Naive thymus-derived CD4-positive, alpha-beta T cell (primary cell): ENCODE measurements around the gene CRTC3. TPM values are rescaled to one million over a fixed set of nuclear protein-coding genes. Genes with fewer than 3 reads are reported as not detected.

Experiments
- ATAC-seq: fragments of 150-1000 bp; cut with Tn5 transposase; 2 replicates; pipeline ENCODE4 v1.10.0; 2021; ENCODE audit warnings: mild to moderate bottlenecking, moderate library complexity
- CTCF ChIA-PET: fragments of 350-600 bp; sonication (Branson Sonifier 250); formaldehyde crosslinking; loops from one replicate; lab custom pipeline; 2021; ENCODE audit warnings: antibody characterized with exemption; lab: Charles Lee
- POLR2A ChIA-PET: fragments of 350-600 bp; sonication (Branson Sonifier 250); formaldehyde crosslinking; loops from one replicate; lab custom pipeline; 2021; ENCODE audit warnings: antibody characterized with exemption, inconsistent platforms; lab: Charles Lee
- DNase-seq, 9 donors: peaks; one replicate each; pipeline versions ENCODE4 v3.0.0 to v3.0.0-alpha.2; 2020 to 2022; ENCODE audit warnings: mixed read lengths in 1 of 9
- H3K27ac ChIP-seq: one replicate; pipeline ENCODE4 v1.7.0; 2013; ENCODE audit warnings: mild to moderate bottlenecking, low read depth, low read length, moderate library complexity
- H3K27me3 ChIP-seq, 2 donors: one replicate each; pipeline ENCODE4 v1.7.0; 2013; ENCODE audit warnings: low read length in 2 of 2, mild to moderate bottlenecking in 2 of 2, moderate library complexity in 2 of 2; ENCODE audit not compliant: control insufficient read depth in 2 of 2, insufficient read depth in 2 of 2
- H3K36me3 ChIP-seq, 3 experiments: 1 replicate in 2 of 3; 2 replicates in 1 of 3; pipeline ENCODE4 v1.7.0; 2013; ENCODE audit warnings: low read length in 3 of 3, mild to moderate bottlenecking in 3 of 3, moderate library complexity in 1 of 3; ENCODE audit not compliant: insufficient read depth in 3 of 3, control insufficient read depth in 2 of 3
- H3K4me1 ChIP-seq, 2 donors: one replicate each; pipeline ENCODE4 v1.7.0; 2013; ENCODE audit warnings: low read length in 2 of 2, mild to moderate bottlenecking in 2 of 2, moderate library complexity in 1 of 2; ENCODE audit not compliant: control insufficient read depth in 2 of 2, insufficient read depth in 2 of 2
- H3K4me3 ChIP-seq: 2 replicates; pipeline ENCODE4 v1.7.0; 2013; ENCODE audit warnings: mild to moderate bottlenecking, low read length
- H3K9me3 ChIP-seq, 3 experiments: 1 replicate in 2 of 3; 2 replicates in 1 of 3; pipeline ENCODE4 v1.7.0; 2013; ENCODE audit warnings: low read length in 3 of 3; ENCODE audit not compliant: control insufficient read depth in 2 of 3
- H3K27ac Mint-ChIP-seq, 9 donors: one replicate each; pipeline ENCODE4 v1.8.0; 2020 to 2022; ENCODE audit warnings: mixed read lengths in 9 of 9, mild to moderate bottlenecking in 8 of 9, moderate library complexity in 5 of 9, inconsistent platforms in 2 of 9
- H3K27me3 Mint-ChIP-seq, 5 donors: one replicate each; pipeline ENCODE4 v1.8.0; 2021 to 2022; ENCODE audit warnings: mixed read lengths in 5 of 5, mild to moderate bottlenecking in 1 of 5
- H3K36me3 Mint-ChIP-seq, 5 donors: one replicate each; pipeline ENCODE4 v1.8.0; 2020 to 2022; ENCODE audit warnings: mixed read lengths in 5 of 5, mild to moderate bottlenecking in 3 of 5, inconsistent platforms in 1 of 5
- H3K4me1 Mint-ChIP-seq, 7 donors: one replicate each; pipeline ENCODE4 v1.8.0; 2020 to 2022; ENCODE audit warnings: mixed read lengths in 7 of 7, mild to moderate bottlenecking in 3 of 7, inconsistent platforms in 1 of 7
- H3K4me3 Mint-ChIP-seq, 10 donors: one replicate each; pipeline ENCODE4 v1.8.0; 2020 to 2022; ENCODE audit warnings: mild to moderate bottlenecking in 10 of 10, mixed read lengths in 10 of 10, moderate library complexity in 6 of 10, inconsistent platforms in 2 of 10
- H3K9me3 Mint-ChIP-seq, 11 donors: one replicate each; pipeline ENCODE4 v1.8.0; 2020 to 2022; ENCODE audit warnings: mixed read lengths in 11 of 11, mild to moderate bottlenecking in 4 of 11, inconsistent platforms in 1 of 11, moderate library complexity in 1 of 11
- intact Hi-C, 2 donors: fragments of 100-400 bp; cut with micrococcal nuclease; formaldehyde crosslinking; loops; one replicate each; pipeline ENCODE4 v1.15.1; 2023
- polyA plus RNA-seq, 2 donors: library from polyadenylated mRNA; unstranded; fragments of 300-500 nt; fragmentation: Illumina TruSeq; gene quantifications; one replicate each; pipeline ENCODE4 v1.2.3, GENCODE V29; 2021
- total RNA-seq, 6 experiments: library from RNA in 5 of 6; stranded (reverse) in 5 of 6; gene quantifications; 1 replicate in 5 of 6; 2 replicates in 1 of 6; pipeline ENCODE4 v1.2.3 and lab custom pipeline; 2021 to 2026

Gene CRTC3
- total and polyA plus RNA-seq, 7 experiments from 2014 or later = 40.5 to 132 (median 106) TPM

- Mint-ChIP-seq H3K4me1 (peaks cover 65 to 97% (median 90%) of the 10 kb centered on the region in 7 donors), H3K36me3 (peaks cover 8 to 54% (median 18%) of the 10 kb centered on the region in 5 donors), H3K4me3 (peak overlapping the region; percentile 60 to 90 (median 74)), H3K9me3 (peaks cover 0 to 6% (median 0%) of the 10 kb centered on the region in 11 donors), H3K27ac (peak overlapping the region; percentile 89 to 99 (median 95)), H3K27me3 (no peaks in the 10 kb centered on the region)
- Histone ChIP-seq H3K36me3 (no peaks in the 10 kb centered on the region), H3K27me3 (no peaks in the 10 kb centered on the region), H3K4me3 (peak overlapping the region; percentile 3), H3K9me3 (no peaks in the 10 kb centered on the region), H3K27ac (peak overlapping the region; percentile 68), H3K4me1 (peaks cover 49 to 89% of the 10 kb centered on the region in 2 donors)
- DNase-seq (peak in 7 of 9 donors; percentile 46 to 80 (median 70)), ATAC-seq (peak; percentile 65)
- CTCF ChIA-PET = interaction anchor here (0.9 to 1.0 kb wide), 3 partner anchors 13 to 40 kb away, joined by 3 to 4 read pairs (median 3); no protein-coding TSS in a partner anchor
- POLR2A ChIA-PET = interaction anchor here (0.8 to 4.2 kb wide), 17 partner anchors 8 to 1290 kb away, joined by 3 to 19 read pairs (median 5); no protein-coding TSS in a partner anchor
- intact Hi-C loops = loop anchor here in 1 of 2 donors (1.0 to 2.0 kb wide), 2 partner anchors 17 to 56 kb away; no protein-coding TSS in a partner anchor
These were observed 34.3 kb downstream of the CRTC3 start for GRCh38 chr15:90564051-90564450.

DNA sequence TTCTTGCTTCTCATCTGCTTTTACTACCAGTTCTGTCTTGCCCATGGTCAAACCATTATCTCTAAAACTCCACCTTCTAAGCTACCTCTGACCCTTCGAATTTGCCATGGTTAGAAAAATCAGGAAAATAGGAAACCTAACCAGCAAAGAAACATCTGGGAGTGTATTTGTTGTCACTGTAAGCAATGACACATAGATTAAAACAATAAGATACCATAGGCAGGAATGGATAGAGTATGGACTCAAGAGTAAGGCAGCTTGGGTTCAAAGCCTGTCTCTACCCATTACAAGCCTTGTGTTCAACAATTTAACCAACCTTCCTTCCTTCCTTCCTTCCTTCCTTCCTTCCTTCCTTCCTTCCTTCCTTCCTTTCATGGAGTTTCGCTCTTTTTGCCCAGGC lies 34.9 kb downstream of the CRTC3 start:
- CTCF ChIA-PET = interaction anchor here (0.7 to 1.0 kb wide), 4 partner anchors 14 to 39 kb away, joined by 3 to 4 read pairs (median 3); no protein-coding TSS in a partner anchor

GRCh38 chr15:90565866-90566265 lies 36.1 kb downstream of the CRTC3 start:
- intact Hi-C loops = loop anchor here in 1 of 2 donors (2.0 kb wide), 1 partner anchor 15 kb away; no protein-coding TSS in a partner anchor
- POLR2A ChIA-PET = interaction anchor here (0.5 to 4.2 kb wide), 6 partner anchors 9 to 172 kb away, joined by 3 to 15 read pairs (median 6); no protein-coding TSS in a partner anchor
- Mint-ChIP-seq H3K36me3 (peaks cover 4 to 39% (median 4%) of the 10 kb centered on the region in 5 donors), H3K9me3 (peaks cover 0 to 3% (median 0%) of the 10 kb centered on the region in 11 donors), H3K4me3 (peak overlapping the region; percentile 35 to 83 (median 71)), H3K4me1 (peaks cover 62 to 96% (median 89%) of the 10 kb centered on the region in 7 donors), H3K27me3 (no peaks in the 10 kb centered on the region), H3K27ac (peak overlapping the region; percentile 89 to 99 (median 95))
- no peaks in the 10 kb centered on the region for H3K9me3 ChIP-seq
- peak overlapping the region; percentile 68 for H3K27ac ChIP-seq
- H3K4me3 ChIP-seq = no peak overlapping the region
- CTCF ChIA-PET = no interaction called here
- peaks cover 57 to 93% of the 10 kb centered on the region in 2 donors for H3K4me1 ChIP-seq
- no peak for ATAC-seq
- H3K27me3 ChIP-seq = no peaks in the 10 kb centered on the region
- no peak for DNase-seq
- H3K36me3 ChIP-seq = no peaks in the 10 kb centered on the region

More for the DNA sequence above, 34.9 kb downstream of the CRTC3 start:
- intact Hi-C loops = loop anchor here in 1 of 2 donors (1.0 to 2.0 kb wide), 2 partner anchors 16 to 56 kb away; no protein-coding TSS in a partner anchor
- peak overlapping the region; percentile 89 to 99 (median 95) for H3K27ac Mint-ChIP-seq
- Histone ChIP-seq H3K36me3 (no peaks in the 10 kb centered on the region), H3K9me3 (no peaks in the 10 kb centered on the region), H3K27me3 (no peaks in the 10 kb centered on the region), H3K4me1 (peaks cover 52 to 93% of the 10 kb centered on the region in 2 donors), H3K27ac (peak overlapping the region; percentile 68), H3K4me3 (no peak overlapping the region)
- peaks cover 64 to 97% (median 89%) of the 10 kb centered on the region in 7 donors for H3K4me1 Mint-ChIP-seq
- DNase-seq = no peak
- H3K4me3 Mint-ChIP-seq = peak overlapping the region; percentile 60 to 90 (median 75)
- peaks cover 8 to 49% (median 13%) of the 10 kb centered on the region in 5 donors for H3K36me3 Mint-ChIP-seq
- ATAC-seq = no peak
- peaks cover 0 to 6% (median 0%) of the 10 kb centered on the region in 11 donors for H3K9me3 Mint-ChIP-seq
- no peaks in the 10 kb centered on the region for H3K27me3 Mint-ChIP-seq
- POLR2A ChIA-PET = interaction anchor here (0.8 to 4.2 kb wide), 15 partner anchors 9 to 1290 kb away, joined by 3 to 19 read pairs (median 5); no protein-coding TSS in a partner anchor

DNA sequence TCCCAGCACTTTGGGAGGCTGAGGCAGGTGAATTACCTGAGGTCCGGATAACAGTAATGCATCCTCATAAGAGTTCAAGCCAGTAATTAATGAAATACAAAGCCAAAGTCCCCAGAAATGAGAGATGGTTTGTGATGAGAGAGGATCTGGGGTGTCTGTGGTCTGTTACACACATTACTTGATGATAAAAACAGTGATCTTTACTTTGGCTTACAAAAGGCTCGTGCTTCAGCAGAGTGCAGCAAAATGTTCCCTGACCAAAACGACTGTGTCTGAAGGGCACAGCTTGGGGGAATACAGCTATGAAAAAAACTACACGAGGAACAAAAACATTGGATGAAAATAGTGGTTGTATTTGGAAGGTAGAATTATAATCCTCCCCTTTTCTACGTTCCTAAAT lies 40.9 kb downstream of the CRTC3 start:
- Mint-ChIP-seq H3K27ac (peak overlapping the region; percentile 57 to 96 (median 88)), H3K4me3 (peak overlapping the region; percentile 25 to 76 (median 66)), H3K4me1 (peaks cover 55 to 97% (median 89%) of the 10 kb centered on the region in 7 donors), H3K9me3 (peaks cover 0 to 7% (median 0%) of the 10 kb centered on the region in 11 donors), H3K36me3 (peaks cover 2 to 39% (median 5%) of the 10 kb centered on the region in 5 donors), H3K27me3 (no peaks in the 10 kb centered on the region)
- Histone ChIP-seq H3K4me1 (peaks cover 41 to 92% of the 10 kb centered on the region in 2 donors), H3K27me3 (no peaks in the 10 kb centered on the region), H3K9me3 (no peaks in the 10 kb centered on the region), H3K4me3 (no peak overlapping the region), H3K36me3 (no peaks in the 10 kb centered on the region), H3K27ac (peak overlapping the region; percentile 22)
- intact Hi-C loops = loop anchor here in 1 of 2 donors (5.0 kb wide), 1 partner anchor 147 kb away; the partner anchor contains the start of gene BLM
- CTCF ChIA-PET = interaction anchor here (1.2 kb wide), 1 partner anchor 9 kb away, joined by 3 read pairs; no protein-coding TSS in a partner anchor
- POLR2A ChIA-PET = interaction anchor here (1.0 to 2.2 kb wide), 4 partner anchors 9 to 31 kb away, joined by 3 to 15 read pairs (median 4); no protein-coding TSS in a partner anchor
- ATAC-seq = no peak
- DNase-seq = no peak

GRCh38 chr15:90571063-90571541 lies 41.4 kb downstream of the CRTC3 start:
- Histone ChIP-seq H3K27me3 (no peaks in the 10 kb centered on the region), H3K4me3 (no peak overlapping the region), H3K27ac (peak overlapping the region; percentile 22), H3K4me1 (peaks cover 39 to 92% of the 10 kb centered on the region in 2 donors), H3K9me3 (no peaks in the 10 kb centered on the region), H3K36me3 (no peaks in the 10 kb centered on the region)
- Mint-ChIP-seq H3K27me3 (no peaks in the 10 kb centered on the region), H3K36me3 (peaks cover 0 to 37% (median 7%) of the 10 kb centered on the region in 5 donors), H3K9me3 (peaks cover 0 to 5% (median 0%) of the 10 kb centered on the region in 11 donors), H3K4me1 (peaks cover 55 to 97% (median 89%) of the 10 kb centered on the region in 7 donors), H3K4me3 (peak overlapping the region; percentile 1 to 76 (median 54)), H3K27ac (peak overlapping the region; percentile 3 to 94 (median 86))
- POLR2A ChIA-PET = interaction anchor here (0.6 to 2.2 kb wide), 8 partner anchors 8 to 104 kb away, joined by 3 to 15 read pairs (median 4); no protein-coding TSS in a partner anchor
- no peak for DNase-seq
- CTCF ChIA-PET = interaction anchor here (1.1 kb wide), 1 partner anchor 9 kb away, joined by 3 read pairs; no protein-coding TSS in a partner anchor
- peak; percentile 71 for ATAC-seq
- intact Hi-C loops = loop anchor here in 1 of 2 donors (5.0 kb wide), 1 partner anchor 146 kb away; the partner anchor contains the start of gene BLM

GRCh38 chr15:90572893-90573292 lies 43.2 kb downstream of the CRTC3 start:
- Mint-ChIP-seq H3K4me3 (peak overlapping the region; percentile 0 to 76 (median 60)), H3K36me3 (peaks cover 9 to 44% (median 20%) of the 10 kb centered on the region in 5 donors), H3K9me3 (peaks cover 0 to 5% (median 0%) of the 10 kb centered on the region in 11 donors), H3K27ac (peak overlapping the region; percentile 57 to 92 (median 87)), H3K27me3 (no peaks in the 10 kb centered on the region), H3K4me1 (peaks cover 64 to 98% (median 90%) of the 10 kb centered on the region in 7 donors)
- H3K4me1 ChIP-seq = peaks cover 36 to 82% of the 10 kb centered on the region in 2 donors
- POLR2A ChIA-PET = interaction anchor here (0.7 to 3.5 kb wide), 8 partner anchors 9 to 44 kb away, joined by 3 to 19 read pairs (median 6); no protein-coding TSS in a partner anchor
- ATAC-seq (no peak), DNase-seq (no peak)
- no peaks in the 10 kb centered on the region for H3K27me3 ChIP-seq
- H3K4me3 ChIP-seq = no peak overlapping the region
- intact Hi-C loops = loop anchor here in 1 of 2 donors (5.0 kb wide), 1 partner anchor 144 kb away; the partner anchor contains the start of gene BLM
- H3K36me3 ChIP-seq = no peaks in the 10 kb centered on the region
- H3K27ac ChIP-seq = peak overlapping the region; percentile 52
- CTCF ChIA-PET = interaction anchor here (0.7 to 1.7 kb wide), 4 partner anchors 9 to 881 kb away, joined by 3 to 6 read pairs (median 6); no protein-coding TSS in a partner anchor
- no peaks in the 10 kb centered on the region for H3K9me3 ChIP-seq
